Stimulated activated CD8-positive, alpha-beta memory T cell treated with anti-CD3 and anti-CD28 coated beads, Interleukin-4, amount 100 ng/mL, for 1 hour (primary cell): ENCODE results near the gene ETFB.

Source experiments
- DNase-seq, 2 donors: peaks; one replicate each; pipeline ENCODE4 v3.0.0-alpha.2; 2020; ENCODE audit warnings: low read depth in 2 of 2, low spot score in 1 of 2

ETFB gene

DNA sequence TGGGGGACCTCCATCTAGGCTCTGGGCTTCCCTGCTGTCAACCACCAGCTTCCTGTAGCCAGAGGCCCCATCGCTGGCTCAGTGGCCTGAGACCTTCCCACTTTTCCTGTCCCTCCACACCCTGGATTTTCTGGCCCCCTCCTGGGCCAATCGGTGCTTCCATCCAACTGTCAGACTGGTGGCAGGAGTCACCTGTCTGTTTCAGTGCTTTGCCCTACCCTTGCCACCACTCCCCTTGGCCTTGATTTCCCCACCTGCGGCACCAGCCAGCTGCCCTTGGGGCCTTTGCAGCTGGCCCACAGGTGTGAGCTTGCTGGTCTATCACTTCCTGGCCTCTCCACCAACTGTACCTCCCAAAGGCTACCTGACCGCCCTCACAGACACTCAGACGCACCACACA, 36.8 kb downstream of the ETFB start:
- no peak for DNase-seq

- DNase-seq = peak in 1 of 2 donors; percentile 21
These were observed 38.9 kb downstream of the ETFB start for GRCh38 chr19:51327066-51328001.

GRCh38 chr19:51326216-51327065, 39.7 kb downstream of the ETFB start:
- no peak for DNase-seq

DNA sequence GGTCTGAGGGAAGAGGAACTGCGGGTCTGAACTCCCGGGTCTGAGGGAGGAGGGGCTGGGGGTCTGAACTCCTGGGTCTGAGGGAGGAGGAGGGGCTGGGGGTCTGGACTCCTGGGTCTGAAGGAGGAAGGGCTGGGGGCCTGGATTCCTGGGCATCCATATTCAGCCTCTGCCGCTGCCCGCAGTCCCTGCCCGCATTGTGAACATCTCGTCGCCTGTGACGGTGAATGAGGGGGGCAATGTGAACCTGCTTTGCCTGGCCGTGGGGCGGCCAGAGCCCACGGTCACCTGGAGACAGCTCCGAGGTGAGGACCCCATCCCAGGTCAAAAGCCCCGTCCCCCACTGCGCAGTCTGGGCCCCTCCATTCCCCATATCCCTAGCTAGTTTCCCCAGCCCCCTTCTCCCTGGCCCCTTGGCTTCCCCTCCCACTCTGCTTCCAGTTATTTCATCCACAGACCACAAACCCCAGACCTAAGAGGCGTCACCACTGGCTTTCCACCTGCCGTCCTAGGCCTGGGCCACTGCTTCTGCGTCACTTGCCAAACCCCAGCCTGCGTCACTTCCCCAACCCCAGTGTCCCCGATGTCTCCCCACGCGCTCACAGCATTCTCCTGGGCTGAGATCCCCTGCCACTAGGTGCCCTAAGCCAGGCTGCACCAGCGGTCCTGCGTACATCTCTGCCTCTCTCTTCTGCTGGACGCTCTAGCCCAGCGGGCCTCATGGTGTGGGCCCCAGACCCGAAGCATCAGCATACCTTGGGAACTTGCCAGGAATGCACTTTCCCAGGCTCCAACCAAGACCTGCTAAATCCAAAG, 40.8 kb downstream of the ETFB start:
- no peak for DNase-seq

GRCh38 chr19:51324167-51324481, 42.1 kb downstream of the ETFB start:
- DNase-seq = no peak

DNA sequence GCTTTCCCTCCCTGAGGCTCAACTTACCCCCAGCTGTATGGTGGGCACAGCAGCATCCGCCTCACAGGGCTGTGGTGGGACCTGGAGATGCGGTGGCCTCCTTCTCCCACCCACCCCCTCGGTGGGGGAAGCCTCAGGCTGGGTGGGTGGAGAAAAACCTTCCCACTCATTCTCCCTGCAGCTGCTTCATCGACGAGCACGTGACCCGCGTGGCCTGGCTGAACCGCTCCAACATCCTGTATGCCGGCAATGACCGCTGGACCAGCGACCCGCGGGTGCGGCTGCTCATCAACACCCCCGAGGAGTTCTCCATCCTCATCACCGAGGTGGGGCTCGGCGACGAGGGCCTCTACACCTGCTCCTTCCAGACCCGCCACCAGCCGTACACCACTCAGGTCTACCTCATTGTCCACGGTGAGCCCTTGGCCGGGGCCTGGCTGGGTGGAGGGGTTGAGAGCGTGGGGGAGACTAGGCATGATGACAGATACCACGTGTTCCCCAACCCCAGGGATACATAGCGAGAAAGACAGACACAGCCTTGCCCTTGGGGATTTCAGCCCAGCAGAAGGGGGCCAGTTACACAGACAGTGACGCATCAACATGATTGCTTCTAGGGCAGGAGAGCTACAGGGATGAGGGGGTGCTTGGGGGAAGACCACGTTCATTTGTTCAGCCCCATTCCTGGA, 42.6 kb downstream of the ETFB start:
- no peak for DNase-seq

DNA sequence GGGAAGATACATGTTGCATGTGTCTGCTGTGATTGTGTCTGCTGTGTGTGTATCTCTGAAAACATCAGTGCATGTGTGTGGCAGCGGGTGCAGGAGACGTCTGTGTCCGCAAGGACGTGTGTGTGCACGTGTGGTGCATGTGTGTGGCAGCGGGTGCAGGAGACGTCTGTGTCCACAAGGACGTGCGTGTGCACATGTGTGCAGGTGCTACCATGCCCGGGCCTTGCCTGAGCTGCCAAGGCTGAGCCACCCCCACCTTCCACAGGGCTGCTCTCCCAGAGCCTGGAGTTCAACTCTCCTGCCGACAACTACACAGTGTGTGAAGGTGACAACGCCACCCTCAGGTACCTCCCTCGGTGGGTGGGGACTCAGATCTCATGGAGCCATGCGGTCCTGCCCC, 44.4 kb downstream of the ETFB start:
- DNase-seq = no peak

- DNase-seq = no peak
These were observed 45.9 kb downstream of the ETFB start for GRCh38 chr19:51320280-51320657.

DNA sequence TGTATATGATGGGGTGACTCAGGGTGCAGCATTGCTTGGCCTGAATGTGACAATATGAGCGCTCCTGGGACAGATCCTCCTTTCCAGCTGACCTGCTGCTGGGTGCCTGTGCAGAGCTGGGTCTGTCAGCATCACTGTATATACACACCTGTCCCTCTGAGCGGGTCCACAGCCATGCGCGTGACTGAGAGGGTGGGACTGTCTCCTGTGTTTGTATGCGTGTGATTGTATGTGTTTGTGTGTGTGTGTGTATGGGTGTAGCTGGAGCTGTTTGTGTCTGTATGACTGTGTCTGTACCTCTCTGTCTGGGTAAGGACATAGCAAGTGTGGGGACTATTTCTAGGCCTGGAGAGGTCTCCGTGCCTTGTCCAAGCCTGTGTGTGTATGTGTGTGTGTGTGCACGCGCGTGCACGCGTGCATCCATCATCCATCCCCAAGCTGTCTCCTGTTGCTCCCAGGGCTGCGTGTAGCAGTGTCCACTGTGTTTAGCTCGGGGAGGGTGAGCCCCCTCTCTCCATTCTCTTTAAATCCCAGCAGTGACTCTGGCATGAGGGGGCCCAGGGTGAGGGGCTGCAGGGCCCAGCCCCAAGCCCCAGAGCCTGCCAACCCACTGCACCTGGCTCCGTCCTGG, 46.4 kb downstream of the ETFB start:
- DNase-seq = no peak

GRCh38 chr19:51318687-51319648, 47.2 kb downstream of the ETFB start:
- no peak for DNase-seq

DNA sequence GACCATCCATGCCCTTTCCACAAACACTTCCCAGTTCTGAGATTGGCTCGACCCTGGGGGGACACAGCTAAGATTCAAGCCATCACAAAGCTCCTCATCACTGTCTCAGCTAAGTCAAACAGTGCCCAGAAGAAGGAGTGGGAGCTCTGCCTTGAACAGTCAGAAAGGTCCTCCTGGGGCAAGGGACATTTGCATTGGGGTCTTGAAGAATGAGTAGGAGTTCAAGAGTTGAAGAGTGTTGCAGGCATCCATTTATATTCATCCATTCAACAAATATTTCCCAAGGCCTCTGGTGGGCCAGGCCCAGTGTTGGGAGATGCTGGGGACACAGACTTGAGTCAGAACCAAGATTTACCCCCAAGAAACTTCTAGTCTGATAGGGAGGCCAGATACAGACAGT, 48.2 kb downstream of the ETFB start:
- DNase-seq = no peak

- no peak for DNase-seq
These were observed 48.8 kb downstream of the ETFB start for GRCh38 chr19:51317376-51317775.

DNA sequence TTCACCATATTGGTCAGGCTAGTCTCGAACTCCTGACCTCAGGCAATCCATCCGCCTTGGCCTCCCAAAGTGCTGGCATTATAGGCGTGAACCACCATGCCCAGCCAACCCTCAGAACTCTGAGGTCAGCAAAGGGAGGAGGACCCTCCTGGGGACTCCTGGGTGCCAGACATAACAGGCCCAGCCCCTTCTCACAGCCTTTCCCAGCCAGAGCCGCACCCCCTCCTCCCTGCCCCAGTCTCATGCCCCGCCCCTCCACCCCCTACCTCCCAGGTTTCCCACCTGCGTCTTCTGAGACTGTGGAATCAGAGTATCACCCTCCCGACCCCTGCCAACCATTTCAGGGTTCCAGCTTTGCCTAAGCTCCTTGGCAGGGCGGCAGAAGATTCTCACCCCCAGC, 49.5 kb downstream of the ETFB start:
- no peak for DNase-seq

DNA sequence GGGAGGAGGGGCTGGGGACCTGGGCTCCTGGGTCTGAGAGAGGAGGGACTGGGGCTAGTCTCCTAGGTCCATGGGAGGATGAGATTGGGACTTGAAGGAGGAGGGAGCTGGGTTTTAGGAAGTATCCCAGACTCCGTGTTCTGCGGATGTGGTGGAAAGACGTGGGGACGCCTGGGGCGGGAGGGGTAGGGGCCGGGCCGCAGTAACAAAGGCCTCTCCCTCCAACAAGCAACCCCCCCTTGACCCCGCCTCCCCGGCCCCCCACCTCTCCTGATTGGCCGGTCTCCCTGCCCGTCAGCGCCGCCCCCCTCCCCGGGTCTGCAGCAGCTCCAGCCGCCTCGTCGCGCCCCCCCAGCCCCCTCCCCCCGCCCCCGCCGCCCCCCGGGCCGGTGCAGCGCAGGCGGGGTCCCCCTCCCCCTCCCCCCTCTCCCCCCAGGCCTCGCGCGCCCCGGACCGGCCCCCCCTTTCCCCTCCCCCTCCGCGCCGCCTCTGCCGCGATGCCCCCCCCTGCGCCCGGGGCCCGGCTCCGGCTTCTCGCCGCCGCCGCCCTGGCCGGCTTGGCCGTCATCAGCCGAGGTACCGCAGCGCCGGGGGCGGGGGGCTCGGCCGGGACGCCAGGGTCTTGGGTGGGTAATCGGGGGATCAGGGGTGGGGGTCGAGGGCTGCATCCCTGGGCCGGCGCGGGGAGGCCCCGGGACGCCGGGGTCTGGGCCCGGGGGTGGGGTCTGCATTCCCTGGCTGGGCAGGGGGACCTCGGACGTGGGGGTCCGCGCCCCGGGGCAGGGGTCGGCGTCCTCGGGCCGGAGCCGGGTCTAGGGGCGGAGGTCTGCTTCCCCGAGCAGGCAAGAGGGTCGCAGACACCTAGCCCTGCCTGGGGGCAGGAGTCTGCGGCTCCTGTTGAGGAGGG, 54.6 kb downstream of the ETFB start, which contains the start of gene IGLON5:
TSS of gene IGLON5 (plus strand) at position 294 of the 907 bp plus-strand sequence. CDS start at position 498, 204 bp downstream.
- no peak for DNase-seq

DNA sequence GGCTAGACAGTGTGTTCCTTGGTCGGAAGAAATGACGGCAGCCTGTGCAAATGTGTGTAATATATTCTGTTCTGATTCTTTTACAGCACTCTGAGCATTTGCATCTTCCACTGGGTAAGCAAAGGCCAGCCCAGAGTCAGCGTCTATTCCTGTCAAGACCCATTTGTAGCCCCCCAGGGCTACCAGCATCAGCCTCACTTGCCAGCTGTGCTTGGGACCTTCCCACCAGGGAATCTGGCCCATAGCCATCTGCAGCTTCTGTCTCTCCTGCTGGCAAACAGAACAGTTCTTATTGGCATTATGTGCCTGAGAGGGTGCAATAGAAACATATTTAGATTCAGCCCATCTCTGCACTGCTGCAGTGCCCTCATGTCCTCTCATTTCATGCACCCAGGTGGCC, 60.7 kb downstream of the ETFB start:
- DNase-seq = no peak

- DNase-seq = no peak
These were observed 64.9 kb downstream of the ETFB start for GRCh38 chr19:51301266-51301665.

GRCh38 chr19:51297406-51297805, 68.8 kb downstream of the ETFB start:
- no peak for DNase-seq
